Naive thymus-derived CD8-positive, alpha-beta T cell (primary cell): Measurements from ENCODE around the gene JAGN1. TPM values are rescaled to one million over a fixed set of nuclear protein-coding genes. Genes with fewer than 3 reads are reported as not detected.
"Not testable (repeated sequence)": the region's sequence is repeated elsewhere in the genome, so short reads cannot be mapped to it uniquely, and the experiment has no call there.

Experiments
- ATAC-seq, 2 donors: fragments of 150-1000 bp; cut with Tn5 transposase in 1 of 2; sonication (Bioruptor Pico), chemical (Tn5 transposase) in 1 of 2; 1 replicate in 1 of 2; 2 replicates in 1 of 2; pipeline ENCODE4 v1.10.0; 2021; ENCODE audit warnings: mild to moderate bottlenecking in 2 of 2, moderate library complexity in 2 of 2
- POLR2A ChIA-PET: fragments of 350-600 bp; sonication (Branson Sonifier 250); formaldehyde crosslinking; loops from one replicate; lab custom pipeline; 2021; ENCODE audit warnings: antibody characterized with exemption; lab: Charles Lee
- DNase-seq, 10 donors: peaks; one replicate each; pipeline versions ENCODE4 v3.0.0 to v3.0.0-alpha.2; 2020 to 2022
- H3K27ac Mint-ChIP-seq, 10 donors: one replicate each; pipeline ENCODE4 v1.8.0; 2020 to 2022; ENCODE audit warnings: mild to moderate bottlenecking in 10 of 10, mixed read lengths in 10 of 10, moderate library complexity in 4 of 10, inconsistent platforms in 1 of 10
- H3K27me3 Mint-ChIP-seq, 5 donors: one replicate each; pipeline ENCODE4 v1.8.0; 2021 to 2022; ENCODE audit warnings: mixed read lengths in 5 of 5
- H3K36me3 Mint-ChIP-seq, 3 donors: one replicate each; pipeline ENCODE4 v1.8.0; 2020 to 2022; ENCODE audit warnings: mixed read lengths in 3 of 3, mild to moderate bottlenecking in 2 of 3, inconsistent platforms in 1 of 3
- H3K4me1 Mint-ChIP-seq, 4 donors: one replicate each; pipeline ENCODE4 v1.8.0; 2021 to 2022; ENCODE audit warnings: mixed read lengths in 4 of 4
- H3K4me3 Mint-ChIP-seq, 10 donors: one replicate each; pipeline ENCODE4 v1.8.0; 2020 to 2022; ENCODE audit warnings: mild to moderate bottlenecking in 10 of 10, mixed read lengths in 10 of 10, moderate library complexity in 6 of 10, inconsistent platforms in 1 of 10
- H3K9me3 Mint-ChIP-seq, 9 donors: one replicate each; pipeline ENCODE4 v1.8.0; 2020 to 2022; ENCODE audit warnings: mixed read lengths in 9 of 9, mild to moderate bottlenecking in 3 of 9, inconsistent platforms in 1 of 9, moderate library complexity in 1 of 9
- polyA plus RNA-seq, 3 donors: library from polyadenylated mRNA; unstranded; fragments of 300-500 nt; fragmentation: Illumina TruSeq; gene quantifications; one replicate each; pipeline ENCODE4 v1.2.3, GENCODE V29; 2021
- total RNA-seq, 8 experiments: library from RNA in 2 of 8; stranded (reverse) in 2 of 8; gene quantifications; one replicate each; pipeline ENCODE4 v1.2.3 and lab custom pipeline; 2021 to 2026

Gene JAGN1
- total and polyA plus RNA-seq, 5 experiments from 2014 or later = 38.0 to 48.5 (median 39.8) TPM

DNA sequence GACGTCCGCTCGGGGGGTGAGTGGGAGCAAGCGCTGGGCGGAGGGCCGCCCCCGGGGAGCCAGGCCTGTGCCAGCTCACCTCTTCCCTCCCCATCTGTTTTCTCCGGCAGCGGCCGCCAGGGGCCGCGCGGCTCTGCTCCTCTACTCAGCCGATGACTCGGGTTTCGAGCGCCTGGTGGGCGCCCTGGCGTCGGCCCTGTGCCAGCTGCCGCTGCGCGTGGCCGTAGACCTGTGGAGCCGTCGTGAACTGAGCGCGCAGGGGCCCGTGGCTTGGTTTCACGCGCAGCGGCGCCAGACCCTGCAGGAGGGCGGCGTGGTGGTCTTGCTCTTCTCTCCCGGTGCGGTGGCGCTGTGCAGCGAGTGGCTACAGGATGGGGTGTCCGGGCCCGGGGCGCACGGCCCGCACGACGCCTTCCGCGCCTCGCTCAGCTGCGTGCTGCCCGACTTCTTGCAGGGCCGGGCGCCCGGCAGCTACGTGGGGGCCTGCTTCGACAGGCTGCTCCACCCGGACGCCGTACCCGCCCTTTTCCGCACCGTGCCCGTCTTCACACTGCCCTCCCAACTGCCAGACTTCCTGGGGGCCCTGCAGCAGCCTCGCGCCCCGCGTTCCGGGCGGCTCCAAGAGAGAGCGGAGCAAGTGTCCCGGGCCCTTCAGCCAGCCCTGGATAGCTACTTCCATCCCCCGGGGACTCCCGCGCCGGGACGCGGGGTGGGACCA lies 42.6 kb downstream of the JAGN1 start:
- H3K27ac Mint-ChIP-seq = peak overlapping the region; percentile 96 to 100 (median 99)
- POLR2A ChIA-PET = interaction anchor here (0.6 to 5.6 kb wide), 33 partner anchors 10 to 666 kb away, joined by 3 to 73 read pairs (median 8); partner anchors contain the start of genes ARPC4, BRPF1, EMC3 and FANCD2
- peak; percentile 80 to 94 (median 86) for DNase-seq
- peaks cover 0 to 23% (median 2%) of the 10 kb centered on the region in 3 donors for H3K36me3 Mint-ChIP-seq
- H3K4me1 Mint-ChIP-seq = peaks cover 24 to 53% (median 45%) of the 10 kb centered on the region in 4 donors
- ATAC-seq = peak; percentile 61 to 69
- H3K9me3 Mint-ChIP-seq = no peaks in the 10 kb centered on the region
- H3K27me3 Mint-ChIP-seq = no peaks in the 10 kb centered on the region
- peak overlapping the region; percentile 94 to 99 (median 98) for H3K4me3 Mint-ChIP-seq

DNA sequence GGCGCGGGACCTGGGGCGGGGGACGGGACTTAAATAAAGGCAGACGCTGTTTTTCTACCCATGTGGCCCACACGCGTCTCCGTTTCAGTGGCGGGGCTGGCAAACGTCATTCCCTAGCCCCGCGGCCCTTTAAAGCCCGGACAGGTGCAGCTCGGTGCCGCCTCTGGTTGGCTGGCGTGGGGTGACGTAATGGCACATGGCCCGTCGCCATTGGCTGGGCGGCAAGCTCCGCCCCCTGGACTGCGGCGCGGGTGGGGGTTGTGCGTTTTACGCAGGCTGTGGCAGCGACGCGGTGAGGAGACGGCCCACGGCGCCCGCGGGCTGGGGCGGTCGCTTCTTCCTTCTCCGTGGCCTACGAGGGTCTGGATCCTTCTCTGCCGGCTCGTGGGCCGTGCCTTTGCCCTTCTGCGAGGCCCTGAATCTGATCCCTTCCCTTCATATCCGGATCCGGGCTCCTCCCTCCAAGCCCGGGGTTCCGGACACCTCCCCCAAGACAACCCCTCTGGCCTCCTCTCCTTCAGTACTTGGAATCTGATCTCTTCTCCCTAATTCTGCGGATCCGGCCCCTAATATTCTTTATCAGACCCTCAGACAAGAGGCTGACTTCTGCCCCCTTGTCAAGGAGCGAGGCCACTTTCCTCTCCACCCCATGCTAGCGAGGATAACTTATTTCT lies 43.3 kb downstream of the JAGN1 start, which contains the start of gene CRELD1:
TSS of gene CRELD1 (plus strand) at position 274 of the 674 bp plus-strand sequence. CDS start 605 bp downstream, outside the sequence.
- peak; percentile 83 for ATAC-seq
- Mint-ChIP-seq H3K4me3 (peak within 1 kb of the TSS; percentile 94 to 99 (median 98)), H3K4me1 (peaks cover 24 to 53% (median 45%) of the 10 kb centered on the region in 4 donors), H3K36me3 (peaks cover 0 to 28% (median 2%) of the 10 kb centered on the region in 3 donors), H3K27me3 (no peaks in the 10 kb centered on the region), H3K27ac (peak within 1 kb of the TSS; percentile 96 to 100 (median 99)), H3K9me3 (no peaks in the 10 kb centered on the region)
- POLR2A ChIA-PET = interaction anchor here (0.6 to 5.6 kb wide), 31 partner anchors 10 to 665 kb away, joined by 3 to 73 read pairs (median 9); partner anchors contain the start of genes ARPC4, BRPF1, EMC3 and FANCD2
- DNase-seq = peak; percentile 95 to 98 (median 98)

DNA sequence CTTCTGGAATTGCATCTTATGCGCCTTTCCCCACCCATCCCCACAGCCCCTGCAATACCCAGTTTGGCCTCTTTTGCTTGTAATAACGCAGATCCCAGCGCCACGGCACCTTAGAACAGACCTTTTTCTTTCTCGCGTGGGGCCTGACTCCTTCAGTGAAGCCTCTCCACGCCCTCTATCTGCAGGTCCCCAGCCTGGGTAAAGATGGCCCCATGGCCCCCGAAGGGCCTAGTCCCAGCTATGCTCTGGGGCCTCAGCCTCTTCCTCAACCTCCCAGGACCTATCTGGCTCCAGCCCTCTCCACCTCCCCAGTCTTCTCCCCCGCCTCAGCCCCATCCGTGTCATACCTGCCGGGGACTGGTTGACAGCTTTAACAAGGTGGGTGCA lies 43.8 kb downstream of the JAGN1 start:
- Mint-ChIP-seq H3K36me3 (peaks cover 0 to 28% (median 2%) of the 10 kb centered on the region in 3 donors), H3K4me3 (peak overlapping the region; percentile 94 to 99 (median 98)), H3K9me3 (no peaks in the 10 kb centered on the region), H3K27me3 (no peaks in the 10 kb centered on the region), H3K4me1 (peaks cover 24 to 53% (median 45%) of the 10 kb centered on the region in 4 donors), H3K27ac (peak overlapping the region; percentile 96 to 100 (median 99))
- DNase-seq (peak in 4 of 10 donors; percentile 29 to 72 (median 34)), ATAC-seq (peak; percentile 5 to 18)
- POLR2A ChIA-PET = interaction anchor here (0.7 to 5.6 kb wide), 15 partner anchors 9 to 285 kb away, joined by 3 to 73 read pairs (median 14); partner anchors contain the start of genes ARPC4, EMC3, FANCD2 and JAGN1

DNA sequence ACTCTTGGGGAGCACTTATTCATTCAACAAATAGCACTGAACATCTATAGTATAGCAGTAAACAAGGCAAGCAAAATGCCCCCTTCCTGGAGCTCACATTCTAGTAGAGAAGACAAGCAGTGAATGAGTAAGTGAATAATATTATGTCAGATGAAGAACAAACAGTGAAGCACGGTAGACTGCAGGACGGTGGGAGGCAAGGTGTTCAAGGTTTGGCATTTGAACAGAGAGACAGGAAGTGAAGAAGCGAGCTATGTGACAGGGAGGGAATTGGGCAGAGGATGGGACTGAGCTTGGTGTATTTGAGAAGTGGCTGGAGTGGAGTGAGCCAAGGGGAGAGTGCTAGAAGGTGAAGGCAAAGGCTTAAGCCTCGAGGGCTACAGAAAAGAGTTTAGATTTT lies 44.6 kb downstream of the JAGN1 start:
- POLR2A ChIA-PET = interaction anchor here (0.6 to 5.6 kb wide), 11 partner anchors 8 to 252 kb away, joined by 3 to 73 read pairs (median 6); partner anchors contain the start of genes IL17RE, JAGN1, PRRT3 and VHL
- peaks cover 24 to 53% (median 45%) of the 10 kb centered on the region in 4 donors for H3K4me1 Mint-ChIP-seq

DNA sequence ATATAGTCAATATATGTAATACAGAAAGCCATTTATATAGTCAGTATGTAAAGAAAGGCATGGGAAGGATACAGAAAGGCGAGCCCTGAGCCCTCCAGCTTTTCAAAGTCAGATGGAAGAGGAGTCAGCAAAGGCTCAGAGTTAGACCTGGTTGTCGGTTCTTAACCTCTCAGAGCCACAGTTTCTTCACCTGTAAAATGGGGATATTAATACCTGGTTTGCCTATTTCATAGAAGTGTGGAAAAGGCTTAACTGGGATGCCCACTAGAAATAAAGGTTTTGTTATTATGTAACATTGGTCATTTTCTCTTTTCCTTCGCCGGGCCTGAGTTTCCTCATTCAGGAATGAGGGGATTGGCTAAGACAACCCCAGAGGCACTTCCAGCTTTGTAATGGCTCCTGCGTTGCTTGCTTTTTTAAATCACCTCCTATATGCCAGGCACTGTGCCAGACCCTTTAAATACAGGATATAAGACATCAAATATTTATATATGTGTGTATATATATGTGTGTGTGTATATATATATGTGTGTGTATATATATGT lies 45.6 kb downstream of the JAGN1 start:
- Mint-ChIP-seq H3K27me3 (no peaks in the 10 kb centered on the region), H3K27ac (peak overlapping the region in 5 of 10 donors; percentile 18 to 100 (median 99)), H3K9me3 (no peaks in the 10 kb centered on the region), H3K4me3 (peak overlapping the region in 4 of 10 donors; percentile 10 to 98 (median 70)), H3K36me3 (peaks cover 0 to 31% (median 2%) of the 10 kb centered on the region in 3 donors), H3K4me1 (peaks cover 24 to 53% (median 40%) of the 10 kb centered on the region in 4 donors)
- no peak for ATAC-seq
- POLR2A ChIA-PET = interaction anchor here (4.0 to 5.6 kb wide), 2 partner anchors 11 to 16 kb away, joined by 73 read pairs; partner anchors contain the start of gene PRRT3
- DNase-seq = peak in 1 of 10 donors; percentile 10

More for the DNA sequence above, 44.6 kb downstream of the JAGN1 start:
- no peaks in the 10 kb centered on the region for H3K27me3 Mint-ChIP-seq
- H3K27ac Mint-ChIP-seq = peak overlapping the region; percentile 91 to 100 (median 99)
- DNase-seq (peak in 2 of 10 donors; percentile 17 to 54), ATAC-seq (no peak)
- H3K9me3 Mint-ChIP-seq = no peaks in the 10 kb centered on the region
- peak overlapping the region; percentile 94 to 99 (median 98) for H3K4me3 Mint-ChIP-seq
- peaks cover 0 to 28% (median 2%) of the 10 kb centered on the region in 3 donors for H3K36me3 Mint-ChIP-seq

DNA sequence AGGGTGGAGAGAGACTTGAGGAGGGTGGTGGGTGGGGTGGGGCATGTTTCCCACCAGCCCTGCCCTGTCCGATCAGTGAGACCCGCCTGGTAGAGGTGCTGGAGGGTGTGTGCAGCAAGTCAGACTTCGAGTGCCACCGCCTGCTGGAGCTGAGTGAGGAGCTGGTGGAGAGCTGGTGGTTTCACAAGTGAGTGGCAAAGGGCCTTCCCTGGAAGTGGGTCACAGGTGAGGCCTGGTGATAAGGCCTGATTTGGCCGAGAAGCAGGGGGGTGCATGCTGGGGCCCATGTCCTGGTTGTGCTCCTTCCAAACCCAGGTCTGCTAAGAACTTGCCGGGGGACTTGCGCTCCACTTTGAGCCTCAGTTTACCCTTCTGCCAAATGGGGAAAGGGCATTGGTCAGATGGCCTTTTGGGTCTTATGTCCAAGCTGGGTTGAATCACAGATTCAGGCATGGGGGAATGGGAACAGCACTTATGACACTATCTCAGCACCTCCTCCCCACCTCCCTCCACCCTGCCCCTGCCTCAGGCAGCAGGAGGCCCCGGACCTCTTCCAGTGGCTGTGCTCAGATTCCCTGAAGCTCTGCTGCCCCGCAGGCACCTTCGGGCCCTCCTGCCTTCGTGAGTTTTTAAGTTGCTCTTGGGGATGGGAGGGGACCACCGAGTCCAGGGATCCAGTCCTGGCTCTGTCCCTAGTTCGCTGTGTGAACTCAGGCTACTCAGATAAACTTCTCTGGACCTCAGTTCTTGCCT lies 47.3 kb downstream of the JAGN1 start:
- no peaks in the 10 kb centered on the region for H3K27me3 Mint-ChIP-seq

DNA sequence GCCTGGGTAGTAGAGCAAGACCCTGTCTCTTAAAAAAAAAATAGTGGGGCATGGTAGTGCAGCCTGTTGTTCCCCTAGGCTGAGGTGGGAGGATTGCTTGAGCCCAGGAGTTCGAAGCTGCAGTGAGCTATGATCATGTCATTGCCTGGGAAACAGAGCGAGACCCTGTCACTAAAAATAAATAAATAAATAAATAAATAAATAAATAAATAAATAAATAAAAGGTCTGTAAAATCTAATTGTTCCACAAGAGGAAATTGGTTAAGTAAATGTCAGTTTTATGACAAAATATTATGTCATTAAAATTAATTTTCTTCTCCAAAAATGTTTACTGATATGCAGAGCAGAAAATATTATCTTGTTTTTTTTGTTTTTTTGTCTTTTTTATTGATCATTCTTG lies 48.6 kb downstream of the JAGN1 start:
- DNase-seq (peak in 1 of 10 donors; percentile 8), ATAC-seq (no peak)
- H3K27me3 Mint-ChIP-seq = no peaks in the 10 kb centered on the region
- peaks cover 20 to 33% (median 27%) of the 10 kb centered on the region in 4 donors for H3K4me1 Mint-ChIP-seq
- no peak overlapping the region for H3K27ac Mint-ChIP-seq
- H3K9me3 Mint-ChIP-seq = no peaks in the 10 kb centered on the region
- no peak overlapping the region for H3K4me3 Mint-ChIP-seq
- POLR2A ChIA-PET = no interaction called here
- peaks cover 0 to 38% (median 4%) of the 10 kb centered on the region in 3 donors for H3K36me3 Mint-ChIP-seq

More for the DNA sequence above, 47.3 kb downstream of the JAGN1 start:
- H3K9me3 Mint-ChIP-seq = no peaks in the 10 kb centered on the region
- peaks cover 0 to 35% (median 4%) of the 10 kb centered on the region in 3 donors for H3K36me3 Mint-ChIP-seq
- ATAC-seq (no peak), DNase-seq (no peak)
- peak overlapping the region in 3 of 10 donors; percentile 36 to 87 (median 50) for H3K27ac Mint-ChIP-seq
- H3K4me1 Mint-ChIP-seq = peaks cover 22 to 46% (median 29%) of the 10 kb centered on the region in 4 donors
- POLR2A ChIA-PET = no interaction called here
- no peak overlapping the region for H3K4me3 Mint-ChIP-seq

DNA sequence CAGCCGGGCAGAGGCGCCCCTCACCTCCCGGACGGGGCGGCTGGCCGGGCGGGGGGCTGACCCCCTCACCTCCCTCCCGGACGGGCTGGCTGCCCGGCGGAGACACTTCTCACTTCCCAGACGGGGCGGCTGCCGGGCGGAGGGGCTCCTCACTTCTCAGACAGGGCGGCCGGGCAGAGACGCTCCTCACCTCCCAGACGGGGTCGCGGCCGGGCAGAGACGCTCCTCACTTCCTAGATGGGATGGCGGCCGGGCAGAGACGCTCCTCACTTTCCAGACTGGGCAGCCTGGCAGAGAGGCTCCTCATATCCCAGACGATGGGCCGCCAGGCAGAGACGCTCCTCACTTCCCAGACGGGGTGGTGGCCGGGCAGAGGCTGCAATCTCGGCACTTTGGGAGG lies 49.5 kb downstream of the JAGN1 start:
- POLR2A ChIA-PET, ATAC-seq, H3K27me3 Mint-ChIP-seq, H3K9me3 Mint-ChIP-seq, H3K27ac Mint-ChIP-seq, H3K4me3 Mint-ChIP-seq: not testable (repeated sequence)
- Mint-ChIP-seq H3K36me3 (peaks cover 0 to 37% (median 4%) of the 10 kb centered on the region in 3 donors), H3K4me1 (peaks cover 13 to 24% (median 18%) of the 10 kb centered on the region in 4 donors)
- DNase-seq = peak in 1 of 10 donors; percentile 31

DNA sequence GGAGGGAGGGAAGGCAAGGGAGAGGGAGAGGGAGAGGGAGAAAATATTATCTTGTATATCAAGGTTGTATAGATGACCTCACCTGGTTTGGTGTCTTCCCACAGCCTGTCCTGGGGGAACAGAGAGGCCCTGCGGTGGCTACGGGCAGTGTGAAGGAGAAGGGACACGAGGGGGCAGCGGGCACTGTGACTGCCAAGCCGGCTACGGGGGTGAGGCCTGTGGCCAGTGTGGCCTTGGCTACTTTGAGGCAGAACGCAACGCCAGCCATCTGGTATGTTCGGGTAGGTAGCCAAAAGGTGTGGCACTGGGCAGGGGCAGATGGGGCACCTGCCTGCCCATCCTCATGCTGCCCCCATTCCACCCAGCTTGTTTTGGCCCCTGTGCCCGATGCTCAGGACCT lies 50.3 kb downstream of the JAGN1 start:
- H3K4me1 Mint-ChIP-seq = peaks cover 5 to 16% (median 13%) of the 10 kb centered on the region in 4 donors
- peak overlapping the region in 1 of 10 donors; percentile 74 for H3K27ac Mint-ChIP-seq
- DNase-seq (peak in 1 of 10 donors; percentile 26), ATAC-seq (no peak)
- peaks cover 0 to 29% (median 4%) of the 10 kb centered on the region in 3 donors for H3K36me3 Mint-ChIP-seq
- no peaks in the 10 kb centered on the region for H3K27me3 Mint-ChIP-seq
- H3K4me3 Mint-ChIP-seq = no peak overlapping the region
- POLR2A ChIA-PET = no interaction called here
- no peaks in the 10 kb centered on the region for H3K9me3 Mint-ChIP-seq

DNA sequence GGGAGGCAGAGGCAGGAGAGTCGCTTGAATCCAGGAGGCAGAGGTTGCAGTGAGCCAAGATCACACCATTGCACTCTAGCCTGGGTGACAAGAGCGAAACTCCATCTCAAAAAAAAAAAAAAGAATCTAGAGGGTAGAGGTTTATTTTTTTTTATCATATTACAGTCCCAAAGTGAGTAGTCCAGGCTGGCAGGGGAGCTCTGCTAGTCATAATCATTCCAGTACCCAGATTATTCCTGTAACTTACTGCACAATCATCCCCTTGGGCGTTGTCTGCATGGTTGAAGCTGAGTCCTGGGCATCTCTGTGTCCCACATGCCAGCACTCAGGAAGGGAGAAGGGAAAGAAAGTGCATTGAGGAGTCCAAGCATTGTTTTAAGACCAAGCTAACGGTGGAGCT lies 51.8 kb downstream of the JAGN1 start:
- peaks cover 0 to 19% (median 2%) of the 10 kb centered on the region in 3 donors for H3K36me3 Mint-ChIP-seq
- H3K27me3 Mint-ChIP-seq = no peaks in the 10 kb centered on the region
- H3K9me3 Mint-ChIP-seq = no peaks in the 10 kb centered on the region
- DNase-seq (peak in 1 of 10 donors; percentile 21), ATAC-seq (no peak)
- POLR2A ChIA-PET = interaction anchor here (0.5 to 4.0 kb wide), 5 partner anchors 9 to 252 kb away, joined by 3 to 33 read pairs (median 3); partner anchors contain the start of genes CRELD1 and PRRT3
- peaks cover 1 to 9% (median 5%) of the 10 kb centered on the region in 4 donors for H3K4me1 Mint-ChIP-seq
- H3K4me3 Mint-ChIP-seq = no peak overlapping the region
- H3K27ac Mint-ChIP-seq = peak overlapping the region in 3 of 10 donors; percentile 47 to 53 (median 51)
